ENCODE results near the gene LST1. TPM values are rescaled to one million over a fixed set of nuclear protein-coding genes. Genes with fewer than 3 reads are reported as not detected.

The LST1 gene
- total and polyA plus RNA-seq, 2 of the 8 experiments (the other 6 are each of a cell fraction or from before 2014, with no cell fraction given), result not detected

DNA sequence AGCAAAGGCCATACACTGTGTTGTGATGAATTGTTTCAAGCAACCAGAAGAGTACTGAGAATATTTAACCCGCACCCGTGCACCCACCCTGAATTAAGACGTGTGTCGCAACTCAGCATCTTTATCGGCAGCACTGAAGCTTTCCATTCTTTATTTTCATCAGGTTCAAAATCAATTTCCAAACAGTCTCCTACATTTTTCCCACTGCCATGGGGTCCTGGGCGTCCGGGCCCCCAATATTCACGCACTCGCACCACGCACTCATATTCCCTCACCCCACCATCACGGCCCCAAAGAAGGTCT, 5.7 kb upstream of the LST1 start:
- FAIRE-seq (no peak), DNase-seq (ENCODE audit: low read depth in 1 of 2, low spot score in 2 of 2) (no peak)
- H3K23ac ChIP-seq (ENCODE audit: insufficient read length), result no peak overlapping the region
- no peak overlapping the region for H2BK20ac ChIP-seq (ENCODE audit: low read length)
- peaks cover 0 to 8% (median 7%) of the 10 kb centered on the region in 4 experiments; a peak in 5 of 7 replicates for H3K27me3 ChIP-seq (replicated peaks in 1 of 4; ENCODE audit: control insufficient read depth in 3 of 4, extremely low read depth in 1 of 4, insufficient read depth in 3 of 4, low read length in 3 of 4)
- peak overlapping the region; percentile 58; the same call in 1 of the 2 replicates for H4K8ac ChIP-seq (ENCODE audit: extremely low read depth, insufficient read depth, low read length)
- H3K9me3 ChIP-seq (ENCODE audit: insufficient read depth in 2 of 2, low read depth in 1 of 2, low read length in 1 of 2), result no peaks in the 10 kb centered on the region
- H3K9ac ChIP-seq (replicated peaks in 1 of 4; ENCODE audit: extremely low read depth in 1 of 4, low read depth in 3 of 4, low read length in 3 of 4), result 0 out of 7 replicates have a peak overlapping the region, but pooled peaks of 2 of the 4 experiments have one; percentile 0 to 14
- 61% methylated on average over 10 of the region's 11 CpGs; no CpG with 5 or more reads in 1 of the 2 experiments for WGBS, 2 experiments (ENCODE audit: extremely low coverage in 1 of 2, insufficient coverage in 1 of 2, insufficient read length in 1 of 2, insufficient replicate concordance in 2 of 2, low coverage in 1 of 2, low lambda C conversion rate in 2 of 2, missing lambda C conversion rate in 1 of 2)
- H2AFZ ChIP-seq (ENCODE audit: low read length), result peak overlapping the region; percentile 94; the same call in 1 of the 2 replicates
- no peaks in the 10 kb centered on the region for H4K20me1 ChIP-seq (replicated peaks in 1 of 2; ENCODE audit: control insufficient read depth in 1 of 2, insufficient read depth in 2 of 2, low read length in 2 of 2)
- H3K36me3 ChIP-seq (ENCODE audit: control insufficient read depth in 2 of 4, insufficient read depth in 4 of 4, low read length in 3 of 4), result no peaks in the 10 kb centered on the region
- H3K18ac ChIP-seq (ENCODE audit: extremely low read depth, low read length), result peak overlapping the region; percentile 93
- no peak overlapping the region for H2AK5ac ChIP-seq (ENCODE audit: low read depth, low read length)
- no peak overlapping the region for H3K4ac ChIP-seq (replicated peaks; ENCODE audit: insufficient read length, low read depth, low read length)
- H3K79me2 ChIP-seq (ENCODE audit: control insufficient read depth in 1 of 2, insufficient read depth in 2 of 2, low read length in 2 of 2), result no peaks in the 10 kb centered on the region
- H4K91ac ChIP-seq (replicated peaks; ENCODE audit: insufficient read length, low read length), result peak overlapping the region; percentile 61
- peak overlapping the region; percentile 54 to 89 (median 80) for H3K4me3 ChIP-seq (ENCODE audit: extremely low read depth in 1 of 4, insufficient read depth in 2 of 4, low read depth in 3 of 4, low read length in 4 of 4)
- no peak overlapping the region for H2BK120ac ChIP-seq (replicated peaks; ENCODE audit: low read depth, low read length)
- no peaks in the 10 kb centered on the region for H3K79me1 ChIP-seq (ENCODE audit: low read depth, low read length)
- H2BK12ac ChIP-seq (ENCODE audit: low read depth, low read length), result peak overlapping the region; percentile 60; the same call in 1 of the 2 replicates
- no peak overlapping the region for H4K5ac ChIP-seq (ENCODE audit: insufficient read length, low read depth, low read length)
- CTCF ChIA-PET (ENCODE audit: partially characterized antibody), result interaction anchor here (0.6 to 19.2 kb wide), 15 partner anchors 11 to 279 kb away, joined by 3 to 640 read pairs (median 6); partner anchors contain the start of genes ATP6V1G2, DDX39B, LST1 and LTB
- H3K56ac ChIP-seq (replicated peaks; ENCODE audit: insufficient read length, low read depth, low read length), result no peak overlapping the region
- peaks cover 9% of the 10 kb centered on the region; the same call in 1 of the 2 replicates for H3K23me2 ChIP-seq (ENCODE audit: low read depth, low read length)
- no peak overlapping the region for H3K27ac ChIP-seq (ENCODE audit: low read depth, low read length)
- H2BK5ac ChIP-seq (ENCODE audit: low read depth, low read length), result peak overlapping the region; percentile 75; the same call in 1 of the 2 replicates
- POLR2A ChIA-PET (ENCODE audit: partially characterized antibody), result interaction anchor here (0.7 to 12.2 kb wide), 15 partner anchors 9 to 138 kb away, joined by 3 to 110 read pairs (median 4); partner anchors contain the start of genes ATP6V1G2, C6orf47 and DDX39B
- no peak overlapping the region for H3K14ac ChIP-seq (ENCODE audit: insufficient read length)
- peak overlapping the region; percentile 31; the same call in 1 of the 2 replicates for H2BK15ac ChIP-seq (ENCODE audit: low read length)
- H3K4me2 ChIP-seq (ENCODE audit: insufficient read depth in 1 of 2, low read depth in 2 of 2, low read length in 2 of 2), result peak overlapping the region; percentile 62 to 84
- peaks cover 0 to 6% (median 6%) of the 10 kb centered on the region in 4 experiments; a peak in 6 of 7 replicates for H3K4me1 ChIP-seq (replicated peaks in 1 of 4; ENCODE audit: control insufficient read depth in 3 of 4, insufficient read depth in 4 of 4, low read length in 3 of 4)
- TF ChIP-seq POLR2AphosphoS5 (IDR thresholded peaks at IDR 0.05; ENCODE audit: low read depth, low read length) (no peak), CHD1 (IDR thresholded peaks at IDR 0.05; ENCODE audit: low read depth, low read length) (no peak), TAF1 (IDR thresholded peaks at IDR 0.05; ENCODE audit: low read depth, low read length) (no peak), TBP (IDR thresholded peaks at IDR 0.05; ENCODE audit: low read depth, low read length) (no peak), SUZ12 (IDR thresholded peaks at IDR 0.05; ENCODE audit: low read length) (0 out of 2 replicates have a peak, but pooled peaks have one; percentile 20), CHD2 (IDR thresholded peaks at IDR 0.05; ENCODE audit: low read length) (no peak), SP2 (IDR thresholded peaks at IDR 0.05; ENCODE audit: low read length) (no peak), CEBPB (IDR thresholded peaks at IDR 0.05; ENCODE audit: low read depth, low read length) (peak; percentile 72)
- TF ChIP-seq, protein P1, sequence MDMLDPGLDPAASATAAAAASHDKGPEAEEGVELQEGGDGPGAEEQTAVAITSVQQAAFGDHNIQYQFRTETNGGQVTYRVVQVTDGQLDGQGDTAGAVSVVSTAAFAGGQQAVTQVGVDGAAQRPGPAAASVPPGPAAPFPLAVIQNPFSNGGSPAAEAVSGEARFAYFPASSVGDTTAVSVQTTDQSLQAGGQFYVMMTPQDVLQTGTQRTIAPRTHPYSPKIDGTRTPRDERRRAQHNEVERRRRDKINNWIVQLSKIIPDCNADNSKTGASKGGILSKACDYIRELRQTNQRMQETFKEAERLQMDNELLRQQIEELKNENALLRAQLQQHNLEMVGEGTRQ (IDR thresholded peaks at IDR 0.05; ENCODE audit: low read length), result no peak
- TF ChIP-seq, protein P2, sequence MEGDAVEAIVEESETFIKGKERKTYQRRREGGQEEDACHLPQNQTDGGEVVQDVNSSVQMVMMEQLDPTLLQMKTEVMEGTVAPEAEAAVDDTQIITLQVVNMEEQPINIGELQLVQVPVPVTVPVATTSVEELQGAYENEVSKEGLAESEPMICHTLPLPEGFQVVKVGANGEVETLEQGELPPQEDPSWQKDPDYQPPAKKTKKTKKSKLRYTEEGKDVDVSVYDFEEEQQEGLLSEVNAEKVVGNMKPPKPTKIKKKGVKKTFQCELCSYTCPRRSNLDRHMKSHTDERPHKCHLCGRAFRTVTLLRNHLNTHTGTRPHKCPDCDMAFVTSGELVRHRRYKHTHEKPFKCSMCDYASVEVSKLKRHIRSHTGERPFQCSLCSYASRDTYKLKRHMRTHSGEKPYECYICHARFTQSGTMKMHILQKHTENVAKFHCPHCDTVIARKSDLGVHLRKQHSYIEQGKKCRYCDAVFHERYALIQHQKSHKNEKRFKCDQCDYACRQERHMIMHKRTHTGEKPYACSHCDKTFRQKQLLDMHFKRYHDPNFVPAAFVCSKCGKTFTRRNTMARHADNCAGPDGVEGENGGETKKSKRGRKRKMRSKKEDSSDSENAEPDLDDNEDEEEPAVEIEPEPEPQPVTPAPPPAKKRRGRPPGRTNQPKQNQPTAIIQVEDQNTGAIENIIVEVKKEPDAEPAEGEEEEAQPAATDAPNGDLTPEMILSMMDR (IDR thresholded peaks at IDR 0.05; ENCODE audit: control extremely low read depth in 1 of 3, insufficient read depth in 1 of 3, low read depth in 1 of 3, low read length in 3 of 3), result no peak
